Tongue (tissue), 2 donors: ENCODE results near the gene CERK. TPM values are rescaled to one million over a fixed set of nuclear protein-coding genes. Genes with fewer than 3 reads are reported as not detected.
A peak's percentile ranks its signal among the peaks of the same experiment; 100 is the strongest.

Source experiments
- DNase-seq: peaks from one replicate; pipeline ENCODE4 v3.0.0-alpha.2; 2015
- total RNA-seq: library from RNA; depleted of rRNA; stranded (reverse); fragments of >200 nt; gene quantifications from one replicate; pipeline ENCODE4 v1.2.3, GENCODE V29; 2014

The CERK gene
- total RNA-seq, 1 donor from 2014 or later: 25.6 TPM

DNA sequence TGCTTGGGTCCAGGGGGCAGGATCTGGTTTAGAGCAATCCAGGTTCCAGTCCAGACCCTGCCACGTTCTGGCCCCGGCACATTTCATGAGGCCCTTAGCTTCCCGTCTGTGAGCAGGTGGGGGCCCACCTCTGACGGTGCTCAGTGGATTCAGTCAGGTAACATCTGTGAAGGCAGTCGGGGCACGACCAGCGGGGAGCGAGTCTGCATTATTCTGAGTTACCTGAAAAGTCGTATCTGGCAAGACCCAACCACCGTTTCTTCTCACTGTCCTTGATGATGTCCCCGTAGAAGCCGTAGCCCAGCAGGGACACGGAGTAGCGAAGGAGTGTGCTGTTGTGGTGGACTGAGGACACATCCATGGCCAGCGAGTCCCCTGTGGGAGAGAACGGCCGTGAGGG is 39.0 kb downstream of the CERK start:
- DNase-seq: no peak

GRCh38 chr22:46697811-46698515 is 40.1 kb downstream of the CERK start:
- DNase-seq: no peak

DNA sequence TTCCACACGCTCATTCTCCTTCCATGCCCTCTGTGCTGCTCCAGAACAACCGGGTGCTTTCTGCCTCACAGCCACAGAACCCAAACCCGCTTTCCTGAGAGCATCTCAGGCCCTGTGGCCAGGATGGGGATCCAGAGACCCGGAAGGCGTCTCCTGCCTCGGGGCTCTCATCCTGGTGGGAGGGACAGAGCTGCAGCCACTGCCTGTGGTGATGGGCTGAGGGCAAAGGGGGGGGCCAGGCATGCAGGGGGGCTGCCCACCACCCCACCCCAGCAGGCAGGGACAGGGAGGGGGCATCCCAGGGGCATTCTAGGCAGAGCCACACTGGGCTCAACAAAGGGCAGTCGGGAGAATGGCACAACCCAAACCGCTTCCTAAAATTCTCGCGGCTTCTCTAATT is 41.4 kb downstream of the CERK start:
- no peak for DNase-seq

DNA sequence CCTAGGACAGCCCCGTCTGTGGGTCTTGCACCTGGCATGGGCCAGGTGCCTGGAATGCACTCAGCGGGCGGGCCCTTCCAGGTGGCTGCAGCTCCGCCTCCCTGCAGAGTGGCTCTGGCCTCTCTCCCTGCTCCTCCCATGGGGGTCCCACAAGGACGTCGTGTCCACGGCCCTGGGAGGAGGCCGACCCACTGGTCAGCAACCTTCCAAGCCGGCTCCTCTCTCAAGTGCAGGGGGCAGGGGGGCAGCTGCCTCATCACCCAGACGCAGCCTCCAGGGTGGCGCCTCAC is 41.9 kb downstream of the CERK start:
- DNase-seq: no peak

DNA sequence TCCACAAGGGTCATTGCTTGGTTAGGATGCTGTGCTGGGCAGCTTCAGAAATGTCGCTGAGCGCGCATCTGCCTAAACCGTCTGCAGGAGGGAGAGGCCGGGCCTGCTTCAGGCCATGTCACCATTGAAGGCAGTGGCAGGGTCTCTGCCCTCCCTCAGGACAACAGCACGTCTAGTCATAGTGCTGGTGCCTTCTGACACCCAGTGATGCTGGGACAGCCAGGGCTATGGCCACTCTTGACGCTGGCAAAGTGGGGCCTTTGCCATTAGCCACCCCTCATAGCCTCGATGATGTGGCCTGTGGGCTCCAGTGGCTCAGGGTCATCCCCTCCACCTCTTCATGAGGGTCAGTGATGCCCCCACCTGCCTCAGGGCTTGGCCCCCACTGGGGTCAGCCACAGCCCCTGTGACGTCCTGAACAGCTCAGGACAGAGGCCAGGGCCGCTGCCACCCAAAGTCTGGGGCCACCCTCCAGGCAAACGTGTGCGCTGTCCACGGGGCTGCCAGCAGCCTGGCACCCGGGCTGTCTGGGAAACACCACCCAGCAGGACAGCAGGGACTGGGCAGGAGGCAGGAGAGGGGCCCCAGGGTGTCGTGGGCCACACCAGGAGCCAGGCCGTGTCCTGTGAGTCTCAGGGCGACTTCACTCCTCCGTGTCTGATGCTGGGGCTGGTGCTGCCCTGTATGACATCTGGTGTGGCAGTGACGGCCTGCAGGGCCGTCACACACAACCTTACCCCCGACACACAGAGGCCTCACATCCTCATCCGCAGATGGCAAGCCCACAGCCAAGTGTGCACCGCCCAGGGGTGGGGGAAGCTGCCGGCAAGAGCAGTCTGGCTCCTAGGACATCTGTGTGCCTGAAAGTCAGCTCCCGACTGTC is 42.5 kb downstream of the CERK start:
- DNase-seq: no peak

DNA sequence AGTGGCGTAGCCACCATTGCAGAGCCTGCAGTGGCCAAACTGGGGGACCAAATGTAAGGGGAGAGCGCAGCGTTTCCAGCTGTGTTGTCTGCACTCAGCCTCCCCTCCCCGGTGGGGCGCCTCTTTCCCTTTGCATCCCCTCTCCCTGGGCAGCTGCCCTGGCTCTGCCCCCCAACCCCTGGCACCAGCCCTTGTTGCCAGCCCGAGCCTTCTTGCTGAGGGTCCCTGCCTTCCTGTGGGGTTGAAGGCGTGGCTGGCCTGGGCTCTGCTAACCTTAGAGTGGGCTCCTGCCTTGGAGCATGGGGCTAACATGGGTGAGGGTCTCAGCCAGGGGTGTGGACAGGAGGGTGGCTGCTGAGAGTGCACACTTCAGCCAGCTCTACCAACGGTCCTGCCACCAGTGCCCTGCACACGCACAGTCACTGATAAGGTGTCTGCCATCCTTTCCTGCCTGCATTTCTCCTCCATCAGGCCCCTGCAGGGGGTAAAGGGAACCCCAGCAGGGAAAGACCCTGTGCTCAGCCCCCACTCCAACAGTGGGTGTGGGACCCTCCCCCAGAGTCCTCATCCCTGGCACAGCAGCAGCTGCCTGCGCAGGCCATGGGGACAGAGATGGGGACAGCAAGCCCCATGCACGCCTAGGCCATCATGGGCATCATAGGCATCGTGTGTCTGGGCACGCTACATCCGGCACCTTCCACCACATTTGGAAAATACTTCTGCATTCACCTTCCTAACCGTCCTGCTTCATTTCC is 43.5 kb downstream of the CERK start:
- DNase-seq: no peak

DNA sequence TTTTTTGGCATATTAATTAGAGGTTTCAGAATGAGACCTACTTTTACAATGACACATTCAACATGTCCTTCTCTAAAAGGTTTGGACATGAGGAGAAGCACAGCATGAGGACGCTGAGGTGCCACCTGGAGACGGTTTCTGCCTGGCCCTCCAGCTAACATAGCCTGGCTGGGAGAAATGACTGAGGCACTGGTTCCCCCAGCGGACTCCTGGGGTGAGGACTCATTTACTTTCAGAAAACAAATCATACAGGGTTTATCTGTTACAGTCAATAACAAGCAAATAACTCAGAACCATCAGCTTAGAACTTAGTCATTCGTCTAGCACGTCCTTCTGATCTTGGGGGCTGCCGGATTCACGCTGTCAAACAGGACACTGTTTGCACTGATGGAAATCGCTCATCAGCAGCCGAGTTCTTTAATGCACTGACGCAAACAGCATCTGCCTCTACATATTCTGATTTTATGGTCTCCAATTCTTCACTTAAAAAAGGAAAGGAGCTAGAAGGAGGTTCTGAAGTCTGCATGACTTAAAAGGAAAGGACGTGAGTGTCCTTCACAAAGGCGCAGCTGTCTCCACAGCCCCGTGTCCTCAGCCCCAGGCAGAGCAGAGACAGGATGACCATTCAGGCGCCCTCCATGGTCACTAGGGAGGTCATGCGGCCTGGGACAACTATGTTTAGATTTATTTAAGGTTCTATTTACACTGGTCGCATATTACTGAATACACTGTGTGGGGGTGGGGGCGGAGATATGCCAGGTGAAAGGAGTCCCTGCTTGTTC is 44.2 kb downstream of the CERK start:
- DNase-seq: no peak

GRCh38 chr22:46691571-46691970 is 46.5 kb downstream of the CERK start:
- DNase-seq: no peak

- no peak for DNase-seq
These were observed 47.9 kb downstream of the CERK start for GRCh38 chr22:46690146-46690545.

- no peak for DNase-seq
These were observed 49.1 kb downstream of the CERK start for GRCh38 chr22:46688949-46689348.

DNA sequence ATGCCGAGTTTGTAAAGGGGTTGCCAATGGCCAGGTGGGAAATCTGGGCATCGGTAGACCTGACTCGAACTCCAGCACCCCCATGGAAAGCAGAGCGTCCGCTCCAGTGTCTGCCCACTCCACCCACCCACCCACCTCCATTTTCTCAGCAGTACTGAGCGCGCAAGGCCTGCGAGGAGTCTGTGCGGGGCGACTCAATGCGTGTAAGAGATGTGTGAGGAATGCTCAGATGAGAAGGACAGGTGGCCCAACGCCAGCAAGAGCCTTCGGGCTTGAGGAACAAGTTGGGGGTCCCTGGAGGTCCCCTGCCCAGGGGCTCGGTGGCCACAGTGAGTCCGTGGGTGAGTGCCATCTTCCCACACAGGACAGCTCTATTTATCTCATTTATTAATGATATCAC is 50.6 kb downstream of the CERK start:
- DNase-seq: no peak

GRCh38 chr22:46687048-46687444 is 51.0 kb downstream of the CERK start:
- DNase-seq: no peak

DNA sequence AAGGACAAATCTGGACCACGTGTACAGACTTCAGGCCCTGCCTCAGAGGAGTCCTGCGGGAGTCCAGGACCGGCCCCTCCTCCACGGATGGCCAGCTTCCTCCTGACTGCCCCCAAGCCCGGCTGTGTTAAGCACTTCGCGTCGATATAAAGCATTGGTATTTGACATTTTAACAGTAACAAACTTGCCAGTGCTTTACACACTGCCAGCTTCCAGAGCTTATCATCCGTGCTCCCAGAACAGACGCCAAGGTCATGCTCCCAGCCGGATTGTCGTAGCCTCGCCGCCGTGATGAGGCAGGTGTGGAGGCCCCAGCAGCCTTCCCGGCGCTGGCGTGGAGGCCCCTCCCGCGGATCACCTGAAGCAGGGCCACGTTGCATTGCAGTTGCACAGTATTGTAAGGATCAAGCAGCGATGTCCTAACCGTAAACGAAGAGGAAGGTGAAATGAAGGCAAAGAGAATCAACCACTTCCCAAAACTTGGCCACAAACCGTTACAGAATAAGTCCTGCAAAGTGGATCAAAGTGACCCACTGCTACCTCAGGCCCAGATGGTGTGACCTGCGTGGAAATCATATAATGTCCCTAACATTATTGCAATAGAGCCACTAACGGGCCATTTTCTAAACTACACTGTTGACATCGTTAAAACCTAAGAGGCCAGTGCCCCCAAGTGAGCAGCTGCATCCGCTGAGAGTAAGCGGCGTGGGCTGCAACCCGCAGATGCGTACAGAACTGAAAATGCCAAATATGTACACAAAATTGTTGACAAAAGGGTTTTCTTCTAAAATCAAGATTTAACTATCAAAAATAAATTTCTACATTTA is 51.6 kb downstream of the CERK start:
- DNase-seq: no peak

DNA sequence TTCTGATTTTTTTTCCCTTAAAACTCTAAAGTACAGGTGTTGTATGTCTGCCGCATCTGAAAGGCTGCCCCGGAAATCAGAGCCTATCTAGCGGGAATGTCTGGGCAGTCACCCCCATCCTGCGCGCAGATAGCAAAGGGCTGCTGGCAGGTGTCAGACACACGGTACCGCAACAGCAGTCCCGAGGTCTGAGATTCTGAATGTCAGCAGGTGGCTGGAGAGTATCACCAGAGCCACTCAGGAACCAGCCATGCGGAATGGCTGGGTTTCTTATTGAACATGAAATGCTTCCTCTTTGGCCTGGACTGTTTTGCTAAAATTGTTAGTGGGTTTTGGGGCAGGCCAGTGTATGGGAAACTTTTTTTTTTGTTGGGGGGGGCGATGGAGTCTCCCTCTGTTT is 53.3 kb downstream of the CERK start:
- DNase-seq: no peak

DNA sequence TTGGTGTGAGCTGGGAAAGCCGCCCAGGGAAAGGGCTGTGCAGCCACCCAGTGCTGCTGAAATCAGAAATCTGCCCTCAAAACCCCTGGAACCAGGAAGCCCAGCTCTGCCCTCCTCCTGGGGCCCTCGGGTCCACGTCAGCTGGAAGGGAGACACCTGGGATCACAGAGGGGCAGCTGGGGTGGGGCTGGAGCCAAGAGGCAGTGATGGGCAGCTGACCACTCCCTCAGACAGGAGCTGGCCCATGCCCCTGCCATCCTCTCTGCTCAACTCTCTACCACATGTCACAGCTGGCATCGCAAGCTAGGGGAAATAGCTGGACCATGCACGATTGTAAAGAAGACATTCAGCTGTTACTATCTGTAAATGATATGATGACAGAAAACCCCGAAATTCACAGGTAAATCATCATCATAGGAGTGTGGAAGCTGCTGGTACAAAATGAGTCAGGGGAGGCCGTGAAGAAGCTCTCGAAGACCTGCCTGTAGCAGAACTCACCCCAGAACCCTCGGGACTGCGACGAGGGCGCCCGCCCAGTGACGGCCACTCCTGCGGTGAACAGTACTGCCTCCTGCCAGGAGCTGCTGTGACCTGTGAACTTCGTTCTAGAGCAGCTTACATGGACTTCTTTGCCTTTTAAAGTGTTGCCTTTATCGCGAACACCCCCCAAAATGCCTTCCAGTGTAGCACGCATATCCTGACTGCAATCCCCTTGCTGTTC is 55.9 kb downstream of the CERK start:
- no peak for DNase-seq

GRCh38 chr22:46681010-46681409 is 57.0 kb downstream of the CERK start:
- DNase-seq: no peak

GRCh38 chr22:46679706-46680269 is 58.3 kb downstream of the CERK start:
- DNase-seq: peak; percentile 55

GRCh38 chr22:46678785-46679700 is 59.0 kb downstream of the CERK start:
- peak; percentile 52 for DNase-seq

DNA sequence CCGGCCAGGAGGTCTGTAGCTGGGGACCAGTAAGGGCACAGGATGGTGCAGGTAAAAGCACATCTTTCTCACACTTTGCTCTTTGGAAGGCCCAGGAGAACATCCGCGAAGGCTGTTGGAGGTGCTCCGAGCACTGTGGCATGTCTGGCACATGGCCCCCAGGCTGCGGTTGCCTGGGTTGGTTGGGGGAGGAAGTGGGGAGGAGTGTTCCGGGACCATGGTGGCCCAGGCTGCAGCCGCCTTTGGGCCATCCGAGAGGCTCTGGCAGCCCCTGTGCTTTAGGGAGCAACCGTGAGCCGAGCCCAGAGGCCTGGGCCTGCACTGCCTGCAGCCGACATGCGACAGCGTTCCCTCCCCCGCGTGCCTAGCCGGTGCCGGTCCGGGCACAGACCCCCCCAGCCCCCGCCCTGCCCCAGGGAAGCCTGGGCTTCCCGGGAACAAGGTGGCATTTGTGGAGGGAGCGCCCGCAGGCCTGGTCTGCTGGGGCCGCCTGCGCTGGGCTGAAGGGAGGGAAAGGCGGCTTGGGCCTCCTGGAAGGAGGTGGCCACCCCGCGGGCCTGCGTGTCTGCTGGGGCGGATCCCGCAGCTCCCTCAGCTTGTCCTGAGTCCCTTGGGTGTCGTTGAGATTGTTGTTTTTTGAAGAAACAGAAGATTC is 59.9 kb downstream of the CERK start:
- DNase-seq: no peak
